Memory B cell (primary cell): Measurements from ENCODE around the gene ZFAND6.
"Not testable (repeated sequence)": the region's sequence is repeated elsewhere in the genome, so short reads cannot be mapped to it uniquely, and the experiment has no call there.

Source experiments
- ATAC-seq: fragments of 150-1000 bp; cut with Tn5 transposase; 2 replicates; pipeline ENCODE4 v1.10.0; 2021; ENCODE audit warnings: low read depth, mild to moderate bottlenecking, moderate library complexity
- DNase-seq, 2 donors: peaks; one replicate each; pipeline ENCODE4 v3.0.0; 2022; ENCODE audit warnings: low spot score in 2 of 2
- H3K27ac Mint-ChIP-seq: one replicate; pipeline ENCODE4 v1.8.0; 2022; ENCODE audit warnings: mild to moderate bottlenecking, moderate library complexity, mixed read lengths
- H3K27me3 Mint-ChIP-seq: one replicate; pipeline ENCODE4 v1.8.0; 2022; ENCODE audit warnings: mixed read lengths
- H3K36me3 Mint-ChIP-seq: one replicate; pipeline ENCODE4 v1.8.0; 2022; ENCODE audit warnings: mild to moderate bottlenecking, mixed read lengths
- H3K4me1 Mint-ChIP-seq: one replicate; pipeline ENCODE4 v1.8.0; 2022; ENCODE audit warnings: mixed read lengths
- H3K4me3 Mint-ChIP-seq: one replicate; pipeline ENCODE4 v1.8.0; 2022; ENCODE audit warnings: mild to moderate bottlenecking, moderate library complexity, mixed read lengths
- H3K9me3 Mint-ChIP-seq: one replicate; pipeline ENCODE4 v1.8.0; 2022; ENCODE audit warnings: mixed read lengths

Gene ZFAND6

GRCh38 chr15:80120636-80121035, 61.2 kb downstream of the ZFAND6 start:
- H3K4me3 Mint-ChIP-seq: no peak overlapping the region
- H3K36me3 Mint-ChIP-seq: peaks cover 14% of the 10 kb centered on the region
- no peaks in the 10 kb centered on the region for H3K27me3 Mint-ChIP-seq
- no peak for ATAC-seq
- H3K4me1 Mint-ChIP-seq: peaks cover 12% of the 10 kb centered on the region
- no peak for DNase-seq
- H3K9me3 Mint-ChIP-seq: no peaks in the 10 kb centered on the region
- H3K27ac Mint-ChIP-seq: peak overlapping the region; percentile 17

GRCh38 chr15:80121546-80121945, 62.1 kb downstream of the ZFAND6 start:
- H3K4me1 Mint-ChIP-seq: peaks cover 12% of the 10 kb centered on the region
- DNase-seq (no peak), ATAC-seq (no peak)
- no peak overlapping the region for H3K4me3 Mint-ChIP-seq
- no peak overlapping the region for H3K27ac Mint-ChIP-seq
- no peaks in the 10 kb centered on the region for H3K9me3 Mint-ChIP-seq
- H3K27me3 Mint-ChIP-seq: no peaks in the 10 kb centered on the region
- H3K36me3 Mint-ChIP-seq: peaks cover 21% of the 10 kb centered on the region

GRCh38 chr15:80123034-80123433, 63.6 kb downstream of the ZFAND6 start:
- Mint-ChIP-seq H3K27me3 (no peaks in the 10 kb centered on the region), H3K4me1 (peaks cover 10% of the 10 kb centered on the region), H3K36me3 (peaks cover 21% of the 10 kb centered on the region), H3K4me3 (no peak overlapping the region), H3K27ac (peak overlapping the region; percentile 67), H3K9me3 (no peaks in the 10 kb centered on the region)
- DNase-seq (no peak), ATAC-seq (no peak)

- H3K4me1 Mint-ChIP-seq, H3K4me3 Mint-ChIP-seq, DNase-seq, H3K9me3 Mint-ChIP-seq, ATAC-seq, H3K27me3 Mint-ChIP-seq, H3K27ac Mint-ChIP-seq: not testable (repeated sequence)
- peaks cover 29% of the 10 kb centered on the region for H3K36me3 Mint-ChIP-seq
These were observed 67.8 kb downstream of the ZFAND6 start for GRCh38 chr15:80127253-80127652.

DNA sequence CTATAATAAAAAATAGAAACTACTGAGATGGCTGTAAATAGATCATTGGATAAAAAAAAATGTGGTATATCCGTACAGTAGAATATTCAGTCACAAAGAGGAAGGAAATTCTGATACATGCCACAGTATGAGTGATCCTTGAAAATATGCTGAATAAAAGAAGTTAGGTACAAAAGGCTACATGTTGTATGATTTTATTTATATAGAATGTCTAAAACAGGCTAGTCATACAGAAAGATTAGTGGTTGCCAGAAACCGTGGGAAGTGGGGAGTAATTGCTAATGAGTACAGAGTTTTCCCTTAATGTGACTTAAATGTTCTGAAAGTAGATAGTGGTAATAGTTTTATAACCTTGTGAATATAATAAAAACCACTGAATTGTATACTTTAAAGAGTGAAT, 68.4 kb downstream of the ZFAND6 start:
- Mint-ChIP-seq H3K4me3 (no peak overlapping the region), H3K4me1 (peaks cover 7% of the 10 kb centered on the region), H3K27ac (no peak overlapping the region), H3K9me3 (no peaks in the 10 kb centered on the region), H3K27me3 (no peaks in the 10 kb centered on the region), H3K36me3 (peaks cover 33% of the 10 kb centered on the region)
- no peak for DNase-seq
- ATAC-seq: no peak

- Mint-ChIP-seq H3K27me3 (no peaks in the 10 kb centered on the region), H3K36me3 (peaks cover 41% of the 10 kb centered on the region), H3K4me1 (peaks cover 10% of the 10 kb centered on the region), H3K4me3 (no peak overlapping the region), H3K27ac (peak overlapping the region; percentile 55), H3K9me3 (no peaks in the 10 kb centered on the region)
- no peak for DNase-seq
- no peak for ATAC-seq
These were observed 72.9 kb downstream of the ZFAND6 start for GRCh38 chr15:80132382-80132781.

DNA sequence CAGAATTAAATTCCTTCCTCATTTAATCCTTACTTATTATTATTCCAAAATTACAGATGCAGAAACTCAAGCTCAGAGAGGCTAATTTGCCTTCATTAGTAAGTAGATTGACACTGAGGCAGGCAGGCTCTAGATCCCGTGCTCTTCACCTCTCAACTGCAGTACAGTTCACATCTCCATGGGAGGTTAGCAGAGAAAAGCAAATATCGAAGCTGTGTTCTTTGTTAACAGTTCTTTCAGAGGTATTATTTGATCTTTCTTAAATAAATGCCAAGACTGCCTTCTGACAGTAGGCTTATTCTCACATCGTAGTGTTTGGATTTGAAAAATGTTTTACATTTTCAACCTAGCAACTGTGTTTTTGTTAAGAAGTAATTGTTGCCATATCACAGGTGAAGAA, 77.4 kb downstream of the ZFAND6 start:
- Mint-ChIP-seq H3K4me3 (no peak overlapping the region), H3K27ac (no peak overlapping the region), H3K36me3 (peaks cover 35% of the 10 kb centered on the region), H3K4me1 (peaks cover 3% of the 10 kb centered on the region), H3K27me3 (no peaks in the 10 kb centered on the region), H3K9me3 (no peaks in the 10 kb centered on the region)
- no peak for ATAC-seq
- DNase-seq: no peak

DNA sequence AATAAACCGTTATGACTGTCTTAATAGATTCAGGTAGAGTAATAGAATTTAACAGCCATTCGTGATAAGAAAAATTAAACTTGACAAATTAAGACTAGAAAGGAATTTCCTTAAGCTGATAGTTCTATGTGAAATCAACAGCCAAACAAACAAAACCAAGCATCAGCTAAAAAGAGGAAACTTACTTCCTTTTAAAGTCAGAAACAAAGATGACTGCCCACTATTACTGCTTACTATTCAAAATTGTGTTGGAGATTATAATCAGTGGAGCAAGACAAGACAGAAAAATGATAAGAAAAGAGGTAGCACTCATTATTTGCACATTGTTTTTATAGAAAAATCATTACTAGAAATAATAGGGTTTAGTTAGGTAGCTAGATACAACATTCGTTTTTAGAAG, 79.5 kb downstream of the ZFAND6 start:
- H3K4me3 Mint-ChIP-seq: no peak overlapping the region
- peaks cover 3% of the 10 kb centered on the region for H3K4me1 Mint-ChIP-seq
- no peak overlapping the region for H3K27ac Mint-ChIP-seq
- H3K9me3 Mint-ChIP-seq: no peaks in the 10 kb centered on the region
- H3K27me3 Mint-ChIP-seq: no peaks in the 10 kb centered on the region
- DNase-seq (no peak), ATAC-seq (no peak)
- peaks cover 27% of the 10 kb centered on the region for H3K36me3 Mint-ChIP-seq

- H3K4me3 Mint-ChIP-seq: no peak overlapping the region
- H3K27ac Mint-ChIP-seq: no peak overlapping the region
- peaks cover 13% of the 10 kb centered on the region for H3K36me3 Mint-ChIP-seq
- H3K27me3 Mint-ChIP-seq: no peaks in the 10 kb centered on the region
- DNase-seq (no peak), ATAC-seq (no peak)
- H3K9me3 Mint-ChIP-seq: peaks cover 4% of the 10 kb centered on the region
- H3K4me1 Mint-ChIP-seq: no peaks in the 10 kb centered on the region
These were observed 81.4 kb downstream of the ZFAND6 start for GRCh38 chr15:80140909-80141308.

DNA sequence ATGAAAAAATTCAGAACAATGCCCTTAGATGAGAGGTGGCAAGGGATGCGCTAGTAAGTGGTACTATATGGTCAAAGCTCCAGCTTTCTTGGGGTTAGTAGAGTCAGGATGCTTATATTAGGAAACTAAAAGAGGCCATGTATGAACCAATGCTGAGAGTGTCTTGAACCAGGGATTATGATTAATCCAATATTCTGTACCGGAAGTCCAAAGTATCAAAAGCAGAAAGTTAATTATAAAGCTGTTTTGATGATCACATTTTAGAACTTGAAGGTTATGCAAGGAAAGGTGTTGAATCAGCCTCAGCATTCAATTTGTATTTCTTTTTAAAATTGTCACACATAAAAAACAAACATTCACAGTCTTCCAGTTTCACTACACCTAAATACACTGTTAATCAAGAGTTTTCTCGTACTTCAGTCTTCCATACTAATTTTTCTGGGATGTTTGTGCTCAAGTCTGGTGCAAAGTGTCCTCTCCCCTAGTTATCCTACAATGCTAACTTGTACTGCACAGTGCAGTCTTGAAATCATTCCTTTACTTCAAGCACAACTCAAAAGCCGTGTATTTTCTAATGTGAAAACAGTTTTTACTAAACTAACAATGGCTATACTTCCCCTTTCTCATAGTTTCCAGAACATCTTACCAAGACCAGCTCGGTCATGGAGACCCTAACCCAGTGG, 82.6 kb downstream of the ZFAND6 start:
- H3K27me3 Mint-ChIP-seq: no peaks in the 10 kb centered on the region

GRCh38 chr15:80142646-80143045, 83.2 kb downstream of the ZFAND6 start:
- Mint-ChIP-seq H3K27ac (no peak overlapping the region), H3K4me3 (no peak overlapping the region), H3K27me3 (no peaks in the 10 kb centered on the region), H3K9me3 (peaks cover 4% of the 10 kb centered on the region), H3K36me3 (peaks cover 5% of the 10 kb centered on the region), H3K4me1 (no peaks in the 10 kb centered on the region)
- ATAC-seq: no peak
- DNase-seq: no peak

More for the DNA sequence above, 82.6 kb downstream of the ZFAND6 start:
- Mint-ChIP-seq H3K4me1 (no peaks in the 10 kb centered on the region), H3K36me3 (peaks cover 11% of the 10 kb centered on the region), H3K4me3 (no peak overlapping the region), H3K9me3 (peaks cover 4% of the 10 kb centered on the region), H3K27ac (no peak overlapping the region)
- ATAC-seq (no peak), DNase-seq (no peak)

- no peak overlapping the region for H3K4me3 Mint-ChIP-seq
- peaks cover 13% of the 10 kb centered on the region for H3K4me1 Mint-ChIP-seq
- H3K27ac Mint-ChIP-seq: no peak overlapping the region
- H3K9me3 Mint-ChIP-seq: no peaks in the 10 kb centered on the region
- H3K27me3 Mint-ChIP-seq: no peaks in the 10 kb centered on the region
- no peak for ATAC-seq
- no peak for DNase-seq
- H3K36me3 Mint-ChIP-seq: no peaks in the 10 kb centered on the region
These were observed 91.7 kb downstream of the ZFAND6 start for GRCh38 chr15:80151148-80151547.

GRCh38 chr15:80151576-80151975, 92.1 kb downstream of the ZFAND6 start:
- no peak for ATAC-seq
- Mint-ChIP-seq H3K27me3 (no peaks in the 10 kb centered on the region), H3K4me1 (peaks cover 13% of the 10 kb centered on the region), H3K27ac (peak overlapping the region; percentile 39), H3K9me3 (no peaks in the 10 kb centered on the region), H3K36me3 (no peaks in the 10 kb centered on the region), H3K4me3 (peak overlapping the region; percentile 86)
- DNase-seq: no peak

GRCh38 chr15:80152180-80152895, 92.9 kb downstream of the ZFAND6 start:
- H3K4me1 Mint-ChIP-seq: peaks cover 13% of the 10 kb centered on the region
- ATAC-seq (peak; percentile 79), DNase-seq (peak; percentile 48 to 56)
- H3K36me3 Mint-ChIP-seq: no peaks in the 10 kb centered on the region
- H3K27me3 Mint-ChIP-seq: no peaks in the 10 kb centered on the region
- no peaks in the 10 kb centered on the region for H3K9me3 Mint-ChIP-seq
- H3K27ac Mint-ChIP-seq: peak overlapping the region; percentile 50
- H3K4me3 Mint-ChIP-seq: peak overlapping the region; percentile 86
